Liver (tissue), 9 donors: ENCODE measurements around the gene CCP110. TPM values are rescaled to one million over a fixed set of nuclear protein-coding genes. Genes with fewer than 3 reads are reported as not detected.

Experiments used
- DNase-seq: peaks from one replicate; pipeline ENCODE4 v3.0.0-alpha.2; 2017; ENCODE audit warnings: low spot score
- H3K27ac ChIP-seq, 2 donors: one replicate each; pipeline ENCODE4 v1.7.0; 2013; ENCODE audit warnings: inconsistent platforms in 2 of 2, low read length in 2 of 2, control low read depth in 1 of 2, low read depth in 1 of 2, mild to moderate bottlenecking in 1 of 2
- H3K27me3 ChIP-seq, 4 donors: one replicate each; pipeline versions ENCODE4 v1.6.1 to v1.7.0; 2013; ENCODE audit warnings: low read length in 3 of 4, inconsistent platforms in 1 of 4, mild to moderate bottlenecking in 1 of 4, moderate library complexity in 1 of 4; ENCODE audit not compliant: control insufficient read depth in 4 of 4, insufficient read depth in 4 of 4
- H3K36me3 ChIP-seq, 4 donors: one replicate each; pipeline versions ENCODE4 v1.6.1 to v1.7.0; 2013; ENCODE audit warnings: low read length in 3 of 4, mild to moderate bottlenecking in 3 of 4, low read depth in 1 of 4, moderate library complexity in 1 of 4; ENCODE audit not compliant: control insufficient read depth in 4 of 4, insufficient read depth in 3 of 4
- H3K4me1 ChIP-seq, 4 donors: one replicate each; pipeline versions ENCODE4 v1.6.1 to v1.7.0; 2013; ENCODE audit warnings: low read length in 3 of 4, mild to moderate bottlenecking in 3 of 4, moderate library complexity in 1 of 4; ENCODE audit not compliant: control insufficient read depth in 4 of 4, insufficient read depth in 4 of 4
- H3K4me3 ChIP-seq, 3 donors: one replicate each; pipeline versions ENCODE4 v1.6.1 to v1.7.0; 2013; ENCODE audit warnings: low read length in 3 of 3, control low read depth in 1 of 3, low read depth in 1 of 3, mild to moderate bottlenecking in 1 of 3
- H3K9ac ChIP-seq, 2 donors: one replicate each; pipeline ENCODE4 v1.7.0; 2013; ENCODE audit warnings: low read length in 2 of 2, mild to moderate bottlenecking in 2 of 2, moderate library complexity in 2 of 2, control low read depth in 1 of 2, low read depth in 1 of 2
- H3K9me3 ChIP-seq, 4 donors: one replicate each; pipeline versions ENCODE4 v1.6.1 to v1.7.0; 2013; ENCODE audit warnings: low read length in 3 of 4; ENCODE audit not compliant: control insufficient read depth in 4 of 4
- ATF3 ChIP-seq: IDR thresholded peaks from 2 replicates; pipeline ENCODE4 v1.6.1; 2016; ENCODE audit warnings: antibody characterized with exemption
- CTCF ChIP-seq: fragments of 150-350 bp; IDR thresholded peaks from 2 replicates; pipeline ENCODE4 v1.5.1; 2017; ENCODE audit warnings: improper control_type of control experiment, low read depth, low read length; ENCODE audit not compliant: missing input control
- EGR1 ChIP-seq, 2 donors: IDR thresholded peaks; 2 replicates each; pipeline ENCODE4 v1.6.1; 2016 to 2018; ENCODE audit warnings: antibody characterized with exemption in 2 of 2, low read depth in 2 of 2
- FOXA1 ChIP-seq: IDR thresholded peaks from 2 replicates; pipeline ENCODE4 v1.6.1; 2016; ENCODE audit warnings: antibody characterized with exemption
- GABPA ChIP-seq, 2 donors: IDR thresholded peaks in 1 of 2; conservative IDR thresholded peaks in 1 of 2; 2 replicates each; pipeline ENCODE4 v1.6.1; 2016; ENCODE audit warnings: antibody characterized with exemption in 2 of 2, mild to moderate bottlenecking in 1 of 2, moderate library complexity in 1 of 2
- HNF4A ChIP-seq, 2 donors: conservative IDR thresholded peaks; 2 replicates each; pipeline ENCODE4 v1.6.1; 2016; ENCODE audit warnings: antibody characterized with exemption in 2 of 2, mild to moderate bottlenecking in 2 of 2
- HNF4G ChIP-seq: IDR thresholded peaks from 2 replicates; pipeline ENCODE4 v1.6.1; 2016; ENCODE audit warnings: antibody characterized with exemption
- JUND ChIP-seq, 2 donors: IDR thresholded peaks; 2 replicates each; pipeline ENCODE4 v1.6.1; 2016; ENCODE audit warnings: antibody characterized with exemption in 2 of 2
- MAX ChIP-seq: IDR thresholded peaks from 2 replicates; pipeline ENCODE4 v1.6.1; 2016; ENCODE audit warnings: antibody characterized with exemption
- RAD21 ChIP-seq, 2 donors: IDR thresholded peaks; 2 replicates each; pipeline ENCODE4 v1.6.1; 2016; ENCODE audit warnings: antibody characterized with exemption in 2 of 2, mild to moderate bottlenecking in 2 of 2
- REST ChIP-seq: IDR thresholded peaks from 2 replicates; pipeline ENCODE4 v1.6.1; 2016; ENCODE audit warnings: antibody characterized with exemption, mild to moderate bottlenecking
- RXRA ChIP-seq, 2 donors: IDR thresholded peaks; 2 replicates each; pipeline ENCODE4 v1.6.1; 2017 to 2018; ENCODE audit warnings: antibody characterized with exemption in 2 of 2, mild to moderate bottlenecking in 1 of 2
- SP1 ChIP-seq: IDR thresholded peaks from 2 replicates; pipeline ENCODE4 v1.6.1; 2018; ENCODE audit warnings: antibody characterized with exemption, mild to moderate bottlenecking
- TAF1 ChIP-seq: conservative IDR thresholded peaks from 2 replicates; pipeline ENCODE4 v1.6.1; 2016; ENCODE audit warnings: antibody characterized with exemption, mild to moderate bottlenecking
- YY1 ChIP-seq: IDR thresholded peaks from 2 replicates; pipeline ENCODE4 v1.6.1; 2016; ENCODE audit warnings: antibody characterized with exemption, mild to moderate bottlenecking
- ZBTB33 ChIP-seq: IDR thresholded peaks from 2 replicates; pipeline ENCODE4 v1.6.1; 2016; ENCODE audit warnings: antibody characterized with exemption
- WGBS: extraction: QIAGEN DNeasy Blood & Tissue Kit; methylation state at CpG from one replicate; pipeline ENCODE4 v1.1.7; 2013; 5-methylcytosine and 5-hydroxymethylcytosine counted together
- polyA plus RNA-seq, 2 donors: library from polyadenylated mRNA; stranded (reverse) in 1 of 2; unstranded in 1 of 2; fragments of 200-250 nt in 1 of 2; fragments of >200 nt in 1 of 2; fragmentation: Nextera tagmentation in 1 of 2; extraction: Ambion mirVana in 1 of 2; gene quantifications; one replicate each; pipeline versions ENCODE4 v1.2.1 to v1.2.3, GENCODE V29; 2013 to 2015
- total RNA-seq, 2 donors: library from RNA; depleted of rRNA; stranded (reverse); fragments of >200 nt; gene quantifications; one replicate each; pipeline ENCODE4 v1.2.3, GENCODE V29; 2014
- donor health status: healthy.
- donor health status: healthy.
- donor health status: healthy.
- donor health status: healthy.
- donor health status: healthy.

CCP110 gene
- total and polyA plus RNA-seq, 4 donors: 1.8 to 25.0 (median 5.5) TPM

GRCh38 chr16:19502395-19503131, 21.2 kb upstream of the CCP110 start:
- WGBS: 92% methylated on average over 3 of the region's 3 CpGs
- peak; percentile 85 for DNase-seq
- no peak for TF ChIP-seq HNF4A (conservative IDR thresholded peaks at IDR 0.05)
- peak; percentile 93 to 95 for TF ChIP-seq RAD21 (IDR thresholded peaks at IDR 0.05)
- TF ChIP-seq CTCF: peak; percentile 80
- TF ChIP-seq FOXA1: no peak
- no peak overlapping the region for H3K27ac ChIP-seq
- no peaks in the 10 kb centered on the region for H3K27me3 ChIP-seq
- H3K9ac ChIP-seq: no peak overlapping the region
- H3K4me1 ChIP-seq: no peaks in the 10 kb centered on the region
- no peaks in the 10 kb centered on the region for H3K9me3 ChIP-seq
- no peak overlapping the region for H3K4me3 ChIP-seq
- peaks cover 4 to 19% (median 8%) of the 10 kb centered on the region in 4 donors for H3K36me3 ChIP-seq

- TF ChIP-seq ZBTB33: no peak
- TF ChIP-seq ATF3: no peak
- no peak for TF ChIP-seq TAF1
- TF ChIP-seq HNF4A (conservative IDR thresholded peaks at IDR 0.05): no peak
- no peak for TF ChIP-seq FOXA1
- TF ChIP-seq RAD21 (IDR thresholded peaks at IDR 0.05): no peak
- TF ChIP-seq JUND (IDR thresholded peaks at IDR 0.05): no peak
- no peak for TF ChIP-seq EGR1 (IDR thresholded peaks at IDR 0.05; ENCODE audit: low read depth in 2 of 2)
- no peak for TF ChIP-seq YY1
- TF ChIP-seq MAX: no peak
- TF ChIP-seq HNF4G: no peak
- no peak for TF ChIP-seq RXRA (IDR thresholded peaks at IDR 0.05)
- no peak for TF ChIP-seq REST
- no peak for TF ChIP-seq GABPA (IDR thresholded peaks at IDR 0.05 in 1 of 2, conservative IDR thresholded peaks at IDR 0.05 in 1 of 2)
- no peak for TF ChIP-seq SP1
- 95% methylated on average over 5 of the region's 5 CpGs for WGBS
- no peak overlapping the region for H3K9ac ChIP-seq
- H3K36me3 ChIP-seq: peaks cover 4 to 19% (median 8%) of the 10 kb centered on the region in 4 donors
- no peaks in the 10 kb centered on the region for H3K4me1 ChIP-seq
- no peak for DNase-seq
- H3K27ac ChIP-seq: no peak overlapping the region
- no peaks in the 10 kb centered on the region for H3K27me3 ChIP-seq
- no peaks in the 10 kb centered on the region for H3K9me3 ChIP-seq
- no peak overlapping the region for H3K4me3 ChIP-seq
Observed at GRCh38 chr16:19503461-19504075, 20.2 kb upstream of the CCP110 start.
